GM19397 (cell line): ENCODE results near the gene SNTA1.
"Not testable (repeated sequence)": the region's sequence is repeated elsewhere in the genome, so short reads cannot be mapped to it uniquely, and the experiment has no call there.

Source experiments
- ATAC-seq: cut with Tn5 transposase; IDR thresholded peaks from one replicate; pipeline ENCODE4 v1.9.1; 2021; ENCODE audit warnings: mild to moderate bottlenecking, moderate library complexity; ENCODE audit not compliant: unreplicated experiment

SNTA1 gene

GRCh38 chr20:33433465-33434234, 9.9 kb downstream of the SNTA1 start:
- ATAC-seq: no peak

GRCh38 chr20:33431797-33432381, 11.7 kb downstream of the SNTA1 start:
- no peak for ATAC-seq

GRCh38 chr20:33423875-33424274, 19.7 kb downstream of the SNTA1 start:
- not testable (repeated sequence) for ATAC-seq

- ATAC-seq: no peak
Measured at GRCh38 chr20:33423141-33423834, 20.3 kb downstream of the SNTA1 start.

GRCh38 chr20:33419140-33419974, 24.2 kb downstream of the SNTA1 start:
- ATAC-seq: no peak

- no peak for ATAC-seq
Measured at GRCh38 chr20:33418033-33418432, 25.5 kb downstream of the SNTA1 start.

- ATAC-seq: no peak
Measured at GRCh38 chr20:33415948-33416347, 27.6 kb downstream of the SNTA1 start.

- ATAC-seq: no peak
Measured at GRCh38 chr20:33412484-33412838, 31.1 kb downstream of the SNTA1 start.

GRCh38 chr20:33411711-33412483, 31.7 kb downstream of the SNTA1 start:
- ATAC-seq: no peak

GRCh38 chr20:33411242-33411641, 32.3 kb downstream of the SNTA1 start:
- ATAC-seq: no peak

- ATAC-seq: no peak
Measured at GRCh38 chr20:33410081-33410742, 33.4 kb downstream of the SNTA1 start.

- no peak for ATAC-seq
Measured at GRCh38 chr20:33408716-33409654, 34.6 kb downstream of the SNTA1 start.

GRCh38 chr20:33408313-33408712, 35.2 kb downstream of the SNTA1 start:
- no peak for ATAC-seq

GRCh38 chr20:33407796-33408195, 35.8 kb downstream of the SNTA1 start:
- ATAC-seq: no peak

- ATAC-seq: no peak
Measured at GRCh38 chr20:33407251-33407650, 36.3 kb downstream of the SNTA1 start.

- ATAC-seq: no peak
Measured at GRCh38 chr20:33404281-33404680, 39.3 kb downstream of the SNTA1 start.

GRCh38 chr20:33401921-33402369, 41.6 kb downstream of the SNTA1 start:
- no peak for ATAC-seq

- peak; percentile 79 for ATAC-seq
Measured at GRCh38 chr20:33401184-33401920, 42.2 kb downstream of the SNTA1 start, which contains the start of gene CDK5RAP1. CDK5RAP1 (minus strand) TSS chr20:33401519; CDS start chr20:33397064, 4,455 bp downstream.
